Measurements from ENCODE around the gene CPED1. TPM values are rescaled to one million over a fixed set of nuclear protein-coding genes. Genes with fewer than 3 reads are reported as not detected.

Gene CPED1
- total and polyA plus RNA-seq, 9 donors, result 6.6 to 26.6 (median 10.8) TPM

DNA sequence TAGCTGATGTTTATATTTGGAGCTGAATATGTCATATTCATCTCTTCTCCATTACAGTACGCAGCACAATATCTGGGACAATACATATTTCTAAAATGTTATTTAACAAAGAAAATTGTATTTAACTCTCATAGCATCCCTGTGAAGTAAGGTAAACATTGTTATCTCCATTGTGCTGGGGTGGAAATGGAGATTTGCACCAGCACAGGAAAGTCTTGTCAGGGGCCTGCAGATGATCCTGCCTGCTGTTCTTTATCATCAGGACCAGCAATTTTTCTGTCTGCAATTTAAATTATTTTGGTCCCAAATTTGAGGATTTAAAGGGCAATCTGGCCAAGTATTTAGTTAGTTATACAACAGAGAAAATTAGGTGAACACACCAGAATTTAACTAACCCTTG, 144.4 kb downstream of the CPED1 start:
- DNase-seq, result no peak
- Histone ChIP-seq H3K9me3 (replicated peaks; ENCODE audit: control insufficient read depth, low read depth, low read length) (no peaks in the 10 kb centered on the region), H3K27ac (ENCODE audit: low read length) (no peak overlapping the region), H3K36me3 (ENCODE audit: control insufficient read depth, insufficient read depth, low read length) (no peaks in the 10 kb centered on the region), H3K4me3 (ENCODE audit: low read length) (no peak overlapping the region), H3K4me1 (ENCODE audit: control insufficient read depth, insufficient read depth, low read length) (no peaks in the 10 kb centered on the region), H3K27me3 (ENCODE audit: control insufficient read depth, insufficient read depth, low read length) (no peaks in the 10 kb centered on the region)
- WGBS (ENCODE audit: insufficient coverage), result no CpG with 5 or more reads among the region's 1 CpG

DNA sequence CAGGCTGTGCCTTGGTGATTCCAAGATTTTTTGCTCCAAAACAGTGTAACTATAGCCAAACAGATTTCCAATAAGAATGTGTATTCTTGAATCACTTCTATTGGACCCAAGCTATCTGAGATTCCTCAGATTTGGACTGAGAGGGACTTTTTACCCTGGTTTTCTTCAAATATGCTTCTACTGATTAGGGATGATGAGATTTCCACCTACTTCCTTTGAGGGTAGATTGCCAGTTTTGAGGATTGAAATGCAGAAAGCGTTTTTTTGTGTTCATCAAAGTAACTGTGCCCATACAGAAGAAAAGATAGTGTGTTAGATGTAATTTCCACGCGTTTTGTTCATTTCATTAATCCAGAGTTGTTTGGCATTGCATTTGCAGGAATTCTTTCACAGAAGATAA, 144.9 kb downstream of the CPED1 start:
- Histone ChIP-seq H3K9me3 (replicated peaks; ENCODE audit: control insufficient read depth, low read depth, low read length) (no peaks in the 10 kb centered on the region), H3K27me3 (ENCODE audit: control insufficient read depth, insufficient read depth, low read length) (no peaks in the 10 kb centered on the region), H3K36me3 (ENCODE audit: control insufficient read depth, insufficient read depth, low read length) (no peaks in the 10 kb centered on the region), H3K4me3 (ENCODE audit: low read length) (no peak overlapping the region), H3K4me1 (ENCODE audit: control insufficient read depth, insufficient read depth, low read length) (no peaks in the 10 kb centered on the region), H3K27ac (ENCODE audit: low read length) (no peak overlapping the region)
- WGBS (ENCODE audit: insufficient coverage), result no CpG with 5 or more reads among the region's 3 CpGs
- no peak for DNase-seq

DNA sequence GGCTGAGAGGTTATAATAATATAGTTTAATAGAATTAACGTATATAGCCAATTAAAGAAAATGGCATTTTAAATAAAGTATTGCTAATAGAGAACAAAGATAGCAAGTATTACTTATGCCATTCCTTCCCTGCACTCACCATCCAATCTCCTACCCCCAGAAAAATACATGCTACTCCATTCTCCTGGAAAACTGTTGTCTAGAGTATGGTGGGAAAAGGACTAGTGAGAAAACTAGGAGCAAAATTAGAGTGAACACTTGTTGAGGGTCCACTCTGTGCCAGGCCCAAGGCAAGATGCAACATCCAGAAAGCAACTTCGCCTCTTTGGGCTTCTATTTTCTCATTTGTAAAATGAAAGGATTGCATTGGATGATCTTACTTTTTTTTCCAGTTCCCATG, 149.1 kb downstream of the CPED1 start:
- H3K4me1 ChIP-seq (ENCODE audit: control insufficient read depth, insufficient read depth, low read length), result no peaks in the 10 kb centered on the region
- no peak for DNase-seq
- H3K9me3 ChIP-seq (replicated peaks; ENCODE audit: control insufficient read depth, low read depth, low read length), result no peaks in the 10 kb centered on the region
- WGBS (ENCODE audit: insufficient coverage), result no CpG with 5 or more reads among the region's 2 CpGs
- no peaks in the 10 kb centered on the region for H3K27me3 ChIP-seq (ENCODE audit: control insufficient read depth, insufficient read depth, low read length)
- H3K36me3 ChIP-seq (ENCODE audit: control insufficient read depth, insufficient read depth, low read length), result no peaks in the 10 kb centered on the region
- H3K27ac ChIP-seq (ENCODE audit: low read length), result no peak overlapping the region
- H3K4me3 ChIP-seq (ENCODE audit: low read length), result no peak overlapping the region

DNA sequence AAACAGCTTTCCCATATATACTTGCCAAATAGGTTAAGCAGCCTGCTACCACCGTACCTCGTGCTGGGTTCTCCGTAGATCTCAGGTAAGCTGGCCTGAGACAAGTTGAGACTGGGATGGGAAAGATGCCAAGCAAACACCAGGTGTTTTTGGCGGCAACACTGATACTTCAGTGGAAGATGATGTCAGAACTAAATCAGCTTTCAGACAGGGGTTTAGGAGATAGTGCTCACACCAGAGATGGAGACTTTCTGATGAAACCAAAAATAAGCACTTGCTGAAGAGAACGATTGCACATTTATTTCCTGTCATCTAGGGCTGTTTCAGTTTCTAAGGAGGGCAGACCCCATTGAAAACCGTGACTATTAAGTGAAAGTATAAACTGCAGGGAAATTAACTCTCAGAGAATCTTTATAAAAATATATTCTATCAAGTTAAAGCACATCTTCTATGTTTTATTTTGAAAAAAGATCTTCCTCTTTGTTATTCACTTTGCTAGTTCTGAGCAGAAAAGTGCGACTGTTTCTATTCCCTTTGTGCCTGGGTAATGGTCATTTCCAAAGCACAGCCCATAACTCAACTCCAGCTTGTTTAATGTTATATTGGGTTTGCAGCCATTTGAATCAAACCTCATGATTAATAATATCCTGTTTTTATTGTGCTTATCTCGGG, 149.9 kb downstream of the CPED1 start:
- Histone ChIP-seq H3K4me3 (ENCODE audit: low read length) (no peak overlapping the region), H3K36me3 (ENCODE audit: control insufficient read depth, insufficient read depth, low read length) (no peaks in the 10 kb centered on the region), H3K9me3 (replicated peaks; ENCODE audit: control insufficient read depth, low read depth, low read length) (no peaks in the 10 kb centered on the region), H3K27ac (ENCODE audit: low read length) (no peak overlapping the region), H3K27me3 (ENCODE audit: control insufficient read depth, insufficient read depth, low read length) (no peaks in the 10 kb centered on the region), H3K4me1 (ENCODE audit: control insufficient read depth, insufficient read depth, low read length) (no peaks in the 10 kb centered on the region)
- DNase-seq, result no peak
- WGBS (ENCODE audit: insufficient coverage), result 59% methylated on average over 4 of the region's 8 CpGs

DNA sequence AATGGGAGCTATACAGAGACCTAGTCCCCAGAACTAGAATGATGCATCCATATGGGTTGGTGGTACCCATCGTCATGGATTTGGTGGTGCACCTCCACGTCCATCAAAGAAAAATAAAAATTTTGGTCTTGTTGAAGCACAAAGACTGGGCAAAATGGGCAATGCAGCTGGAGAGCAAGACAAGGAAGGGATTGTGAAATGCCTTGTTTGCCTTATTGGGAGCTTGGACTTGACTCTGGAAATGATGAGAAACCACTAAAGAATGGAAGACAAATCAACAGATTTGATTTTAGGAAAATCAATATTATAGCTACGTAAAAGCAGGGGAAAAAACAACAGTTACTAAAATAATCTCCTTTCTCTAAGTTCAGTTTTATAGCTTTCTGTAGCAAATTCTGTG, 150.9 kb downstream of the CPED1 start:
- Histone ChIP-seq H3K9me3 (replicated peaks; ENCODE audit: control insufficient read depth, low read depth, low read length) (no peaks in the 10 kb centered on the region), H3K4me3 (ENCODE audit: low read length) (no peak overlapping the region), H3K36me3 (ENCODE audit: control insufficient read depth, insufficient read depth, low read length) (no peaks in the 10 kb centered on the region), H3K27me3 (ENCODE audit: control insufficient read depth, insufficient read depth, low read length) (no peaks in the 10 kb centered on the region), H3K4me1 (ENCODE audit: control insufficient read depth, insufficient read depth, low read length) (no peaks in the 10 kb centered on the region), H3K27ac (ENCODE audit: low read length) (no peak overlapping the region)
- 86% methylated on average over 2 of the region's 3 CpGs for whole genome bisulfite sequencing (ENCODE audit: insufficient coverage)
- no peak for DNase-seq

DNA sequence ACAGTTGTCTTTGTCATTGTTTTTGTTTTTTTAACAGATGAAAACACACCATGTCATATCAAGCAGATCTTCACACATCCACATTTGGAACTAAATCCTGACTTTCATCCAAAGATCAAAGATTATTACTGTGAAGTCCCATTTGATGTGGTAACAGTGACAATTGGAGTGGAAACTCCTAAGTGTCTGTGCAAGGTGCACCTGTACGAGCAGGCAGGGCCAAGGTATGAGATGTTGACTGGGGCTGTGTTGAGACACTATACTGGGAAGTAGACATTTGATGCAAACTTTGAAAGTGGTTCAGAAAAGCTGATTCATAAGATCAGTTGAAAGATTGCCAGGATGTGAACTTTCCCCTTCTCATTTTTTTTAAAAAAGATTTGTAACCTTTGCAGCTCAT, 152.3 kb downstream of the CPED1 start:
- Histone ChIP-seq H3K27ac (ENCODE audit: low read length) (no peak overlapping the region), H3K4me1 (ENCODE audit: control insufficient read depth, insufficient read depth, low read length) (no peaks in the 10 kb centered on the region), H3K36me3 (ENCODE audit: control insufficient read depth, insufficient read depth, low read length) (no peaks in the 10 kb centered on the region), H3K9me3 (replicated peaks; ENCODE audit: control insufficient read depth, low read depth, low read length) (no peaks in the 10 kb centered on the region), H3K4me3 (ENCODE audit: low read length) (no peak overlapping the region), H3K27me3 (ENCODE audit: control insufficient read depth, insufficient read depth, low read length) (no peaks in the 10 kb centered on the region)
- 75% methylated on average over 1 of the region's 1 CpG for WGBS (ENCODE audit: insufficient coverage)
- no peak for DNase-seq

DNA sequence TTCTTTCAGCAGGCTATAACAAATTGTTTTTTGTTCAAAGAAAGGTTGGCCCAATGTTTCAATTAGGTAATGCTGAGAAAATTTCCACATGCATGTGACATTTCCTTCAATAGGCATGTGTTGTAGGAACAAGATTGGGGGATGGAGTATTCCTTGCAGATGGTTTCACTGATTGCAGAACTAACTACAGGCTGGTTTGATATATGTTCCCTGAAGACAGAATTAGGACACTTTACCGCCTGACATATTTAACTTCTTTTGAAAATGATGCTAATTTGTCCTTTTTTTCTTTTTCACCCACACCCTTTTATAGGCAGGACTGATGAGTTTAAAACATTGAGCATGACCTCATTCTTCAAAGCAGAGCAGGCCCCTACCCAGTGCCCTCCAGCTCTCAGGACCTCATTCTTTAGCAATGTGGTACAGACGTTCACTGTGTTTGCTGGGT, 163.3 kb downstream of the CPED1 start:
- H3K27me3 ChIP-seq (ENCODE audit: control insufficient read depth, insufficient read depth, low read length), result no peaks in the 10 kb centered on the region

DNA sequence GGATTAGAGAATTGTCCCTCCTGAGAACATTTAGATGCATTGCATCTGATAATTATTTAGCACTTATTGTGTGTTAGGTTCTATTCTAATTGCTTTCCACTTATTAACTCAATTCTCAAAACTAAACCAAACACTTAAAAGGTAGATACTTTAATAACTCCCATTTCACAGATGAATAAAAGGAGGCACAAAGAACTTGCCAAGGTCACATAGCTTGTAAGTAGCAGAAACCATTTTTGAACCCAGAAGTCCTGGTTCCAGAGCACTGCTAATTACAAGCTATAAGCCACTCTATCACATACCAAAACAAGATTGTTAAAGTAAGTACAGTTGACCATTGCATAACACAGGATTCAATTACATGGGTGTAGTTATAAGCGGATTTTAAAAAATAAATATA, 164.9 kb downstream of the CPED1 start:
- Histone ChIP-seq H3K4me1 (ENCODE audit: control insufficient read depth, insufficient read depth, low read length) (no peaks in the 10 kb centered on the region), H3K36me3 (ENCODE audit: control insufficient read depth, insufficient read depth, low read length) (no peaks in the 10 kb centered on the region), H3K27me3 (ENCODE audit: control insufficient read depth, insufficient read depth, low read length) (no peaks in the 10 kb centered on the region), H3K4me3 (ENCODE audit: low read length) (no peak overlapping the region), H3K9me3 (replicated peaks; ENCODE audit: control insufficient read depth, low read depth, low read length) (no peaks in the 10 kb centered on the region), H3K27ac (ENCODE audit: low read length) (no peak overlapping the region)
- no CpG with 5 or more reads among the region's 1 CpG for WGBS (ENCODE audit: insufficient coverage)
- no peak for DNase-seq

More for the DNA sequence above, 163.3 kb downstream of the CPED1 start:
- H3K4me3 ChIP-seq (ENCODE audit: low read length), result no peak overlapping the region
- H3K36me3 ChIP-seq (ENCODE audit: control insufficient read depth, insufficient read depth, low read length), result no peaks in the 10 kb centered on the region
- no peak overlapping the region for H3K27ac ChIP-seq (ENCODE audit: low read length)
- H3K9me3 ChIP-seq (replicated peaks; ENCODE audit: control insufficient read depth, low read depth, low read length), result no peaks in the 10 kb centered on the region
- no peak for DNase-seq
- no peaks in the 10 kb centered on the region for H3K4me1 ChIP-seq (ENCODE audit: control insufficient read depth, insufficient read depth, low read length)
- no CpG with 5 or more reads among the region's 2 CpGs for WGBS (ENCODE audit: insufficient coverage)

DNA sequence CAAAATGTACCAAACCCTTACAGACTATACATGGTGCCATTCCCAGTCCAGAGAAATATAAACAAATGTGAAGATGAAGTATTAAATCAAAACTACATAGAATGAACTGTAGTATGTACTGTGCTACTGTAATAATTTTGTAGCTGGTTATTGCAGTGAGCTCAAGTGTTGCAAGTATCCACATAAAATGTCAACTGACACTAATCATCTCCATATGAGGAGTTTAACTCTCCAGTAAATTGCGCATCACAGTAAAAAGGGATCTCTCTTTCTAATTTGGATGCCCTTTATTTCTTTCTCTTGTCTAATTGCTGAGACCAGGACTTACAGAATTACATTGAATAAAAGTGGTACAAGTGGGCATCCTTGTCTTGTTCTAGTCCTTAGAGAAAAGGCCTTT, 165.5 kb downstream of the CPED1 start:
- no peak overlapping the region for H3K27ac ChIP-seq (ENCODE audit: low read length)
- H3K27me3 ChIP-seq (ENCODE audit: control insufficient read depth, insufficient read depth, low read length), result no peaks in the 10 kb centered on the region
- H3K36me3 ChIP-seq (ENCODE audit: control insufficient read depth, insufficient read depth, low read length), result no peaks in the 10 kb centered on the region
- no peaks in the 10 kb centered on the region for H3K9me3 ChIP-seq (replicated peaks; ENCODE audit: control insufficient read depth, low read depth, low read length)
- WGBS (ENCODE audit: insufficient coverage), result no CpG with 5 or more reads among the region's 1 CpG
- H3K4me3 ChIP-seq (ENCODE audit: low read length), result no peak overlapping the region
- DNase-seq, result no peak
- no peaks in the 10 kb centered on the region for H3K4me1 ChIP-seq (ENCODE audit: control insufficient read depth, insufficient read depth, low read length)

DNA sequence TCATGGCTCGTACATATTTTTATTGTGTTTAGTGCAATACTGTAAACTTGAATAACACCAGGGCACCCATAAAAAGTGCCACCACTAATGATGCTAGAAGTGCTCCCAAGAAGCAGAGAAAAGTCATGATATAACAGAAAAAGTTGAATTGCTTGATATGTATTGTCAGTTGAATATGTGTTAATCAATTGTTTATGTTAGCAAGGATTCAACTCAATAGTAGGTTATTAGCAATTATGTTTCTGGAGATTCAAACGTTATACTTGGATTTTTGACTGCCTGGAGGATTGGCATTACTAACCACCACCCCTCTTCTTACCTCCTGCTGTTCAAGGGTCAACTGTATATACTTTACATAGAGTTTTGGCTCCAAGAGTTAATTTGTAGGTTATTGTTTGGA, 168.3 kb downstream of the CPED1 start:
- WGBS (ENCODE audit: insufficient coverage), result no CpG with 5 or more reads among the region's 2 CpGs
- Histone ChIP-seq H3K4me1 (ENCODE audit: control insufficient read depth, insufficient read depth, low read length) (no peaks in the 10 kb centered on the region), H3K27ac (ENCODE audit: low read length) (no peak overlapping the region), H3K36me3 (ENCODE audit: control insufficient read depth, insufficient read depth, low read length) (no peaks in the 10 kb centered on the region), H3K27me3 (ENCODE audit: control insufficient read depth, insufficient read depth, low read length) (no peaks in the 10 kb centered on the region), H3K9me3 (replicated peaks; ENCODE audit: control insufficient read depth, low read depth, low read length) (no peaks in the 10 kb centered on the region), H3K4me3 (ENCODE audit: low read length) (no peak overlapping the region)
- DNase-seq, result no peak

DNA sequence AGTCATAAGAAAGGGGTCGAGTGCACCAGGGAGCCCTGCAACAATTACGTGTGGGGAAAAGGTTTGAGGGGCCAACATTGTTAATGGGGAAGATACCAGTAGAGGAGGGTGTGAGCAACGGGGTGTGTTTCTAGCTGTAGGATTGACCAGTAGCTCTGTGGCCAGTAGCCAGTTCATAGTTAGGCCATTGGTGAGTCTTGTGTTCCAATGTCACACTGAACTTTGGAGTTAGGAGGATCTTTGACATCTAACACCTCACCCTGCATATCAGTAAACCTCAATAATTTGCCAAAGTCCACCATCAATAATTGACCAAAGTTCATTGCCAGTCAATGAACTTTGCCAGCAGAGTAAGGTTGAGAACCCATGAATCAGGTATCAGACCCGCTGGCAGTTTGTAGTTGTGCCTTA, 168.8 kb downstream of the CPED1 start:
- H3K4me3 ChIP-seq (ENCODE audit: low read length), result no peak overlapping the region
- no peaks in the 10 kb centered on the region for H3K36me3 ChIP-seq (ENCODE audit: control insufficient read depth, insufficient read depth, low read length)
- no peak for DNase-seq
- WGBS (ENCODE audit: insufficient coverage), result 59% methylated on average over 2 of the region's 4 CpGs
- H3K9me3 ChIP-seq (replicated peaks; ENCODE audit: control insufficient read depth, low read depth, low read length), result no peaks in the 10 kb centered on the region
- H3K27ac ChIP-seq (ENCODE audit: low read length), result no peak overlapping the region
- no peaks in the 10 kb centered on the region for H3K4me1 ChIP-seq (ENCODE audit: control insufficient read depth, insufficient read depth, low read length)
- no peaks in the 10 kb centered on the region for H3K27me3 ChIP-seq (ENCODE audit: control insufficient read depth, insufficient read depth, low read length)
